HG03342 (cell line): ENCODE measurements around the gene DHCR24.

Source experiments
- ATAC-seq: cut with Tn5 transposase; IDR thresholded peaks from one replicate; pipeline ENCODE4 v1.9.1; 2021; ENCODE audit warnings: mild to moderate bottlenecking, moderate library complexity; ENCODE audit not compliant: unreplicated experiment

DHCR24 gene

GRCh38 chr1:54804471-54805132 lies 82.4 kb downstream of the DHCR24 start:
- ATAC-seq: no peak

- ATAC-seq: no peak
Observed at GRCh38 chr1:54803761-54804470, 83.1 kb downstream of the DHCR24 start.

- ATAC-seq: peak; percentile 82
Observed at GRCh38 chr1:54800899-54801759, 85.9 kb downstream of the DHCR24 start, which contains the start of gene TTC22. TTC22 (minus strand) TSS chr1:54801323; CDS start chr1:54801163, 160 bp downstream.

- no peak for ATAC-seq
Observed at GRCh38 chr1:54800041-54800898, 86.7 kb downstream of the DHCR24 start.
